NCI-H2029 treated with DMSO at 0.1 percent for 48 hours (cell line): Measurements from ENCODE around the gene RBM14.
"Not testable (repeated sequence)": the region's sequence is repeated elsewhere in the genome, so short reads cannot be mapped to it uniquely, and the experiment has no call there.

Experiments
- DNase-seq: peaks from one replicate; lab custom pipeline; 2025; lab: John Stamatoyannopoulos, UW

RBM14 gene

DNA sequence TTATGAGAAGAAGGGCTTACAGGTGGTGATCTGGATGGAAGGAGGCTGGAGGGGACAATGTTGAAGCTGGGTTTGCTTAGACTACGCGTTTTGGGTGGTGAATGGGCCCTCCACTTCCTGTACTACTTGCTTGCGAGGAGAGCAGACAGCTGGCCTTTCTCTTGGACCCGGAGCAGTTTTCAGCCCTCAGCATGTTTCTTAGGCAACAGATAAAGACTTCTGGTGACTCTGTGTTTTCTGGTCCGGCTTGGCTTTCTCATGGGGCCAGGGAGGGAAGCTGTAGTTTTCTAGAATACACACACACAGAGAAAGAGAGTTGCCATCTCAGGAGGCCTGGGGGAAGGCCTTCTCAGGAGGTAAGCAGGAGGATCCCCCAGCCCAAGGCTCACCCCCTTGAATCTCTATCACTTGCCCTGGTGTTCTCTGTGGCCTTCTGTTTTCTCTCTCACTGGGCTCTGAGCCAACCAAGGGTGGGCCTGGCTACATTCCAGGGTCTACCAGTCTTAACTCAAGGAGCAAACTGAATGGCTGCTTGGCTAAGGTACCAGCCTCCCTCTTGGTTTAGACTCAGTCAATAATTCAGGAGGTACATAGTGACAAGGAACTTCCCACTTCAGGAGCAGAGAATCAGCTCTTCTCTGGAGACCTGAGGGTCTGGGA lies 21.1 kb upstream of the RBM14 start:
- peak; percentile 70 for DNase-seq

- no peak for DNase-seq
These were observed 17.4 kb upstream of the RBM14 start for GRCh38 chr11:66598993-66599392.

DNA sequence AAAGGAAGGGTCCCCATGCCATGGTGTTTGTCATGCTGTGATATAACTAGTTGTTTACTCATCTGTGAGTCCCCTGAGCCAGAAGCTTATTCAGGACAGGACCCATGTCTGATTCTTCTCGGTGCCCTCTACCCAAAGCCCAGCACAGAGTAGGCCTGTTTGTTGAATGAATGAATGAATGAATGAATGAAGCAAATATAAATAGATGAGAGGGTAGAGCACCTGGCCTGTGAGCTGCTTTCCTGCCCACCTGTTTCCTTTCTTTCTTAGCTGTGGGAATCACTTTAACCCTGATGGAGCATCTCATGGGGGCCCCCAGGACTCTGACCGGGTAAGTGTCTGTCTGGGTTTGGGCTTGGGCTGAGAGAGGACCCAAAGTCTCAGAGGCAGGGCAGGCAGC lies 16.2 kb upstream of the RBM14 start:
- no peak for DNase-seq

DNA sequence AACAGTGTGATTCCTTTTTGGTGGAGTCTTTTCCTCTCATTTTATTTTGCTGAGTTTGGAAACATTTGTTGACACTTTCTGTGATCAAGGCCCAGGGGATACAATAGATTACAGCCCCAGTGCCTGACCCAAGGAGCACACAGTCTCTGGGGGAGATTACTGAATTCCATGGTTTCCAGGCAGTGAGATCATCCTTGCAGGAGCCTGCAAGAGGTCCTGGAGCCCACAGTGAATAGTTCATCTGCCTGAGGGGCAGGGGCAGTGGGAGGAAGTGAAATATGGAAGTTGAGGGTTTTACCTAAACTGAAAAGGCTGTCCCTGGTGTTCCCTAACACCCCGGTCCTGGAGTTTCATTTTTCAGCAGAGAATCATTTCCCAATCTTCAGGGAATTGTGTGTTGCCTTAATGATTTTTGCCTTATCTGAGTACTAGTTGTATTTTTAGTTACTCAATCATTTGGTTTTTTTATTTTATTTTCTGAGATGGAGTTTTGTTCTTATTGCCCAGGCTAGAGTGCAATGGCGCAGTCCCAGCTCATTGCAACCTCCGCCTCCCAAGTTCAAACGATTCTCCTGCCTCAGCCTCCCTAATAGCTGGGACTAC lies 15.7 kb upstream of the RBM14 start:
- no peak for DNase-seq

GRCh38 chr11:66603072-66603471 lies 13.4 kb upstream of the RBM14 start:
- DNase-seq: no peak

GRCh38 chr11:66604155-66604554 lies 12.3 kb upstream of the RBM14 start:
- no peak for DNase-seq

GRCh38 chr11:66606608-66607007 lies 9.8 kb upstream of the RBM14 start:
- not testable (repeated sequence) for DNase-seq

DNA sequence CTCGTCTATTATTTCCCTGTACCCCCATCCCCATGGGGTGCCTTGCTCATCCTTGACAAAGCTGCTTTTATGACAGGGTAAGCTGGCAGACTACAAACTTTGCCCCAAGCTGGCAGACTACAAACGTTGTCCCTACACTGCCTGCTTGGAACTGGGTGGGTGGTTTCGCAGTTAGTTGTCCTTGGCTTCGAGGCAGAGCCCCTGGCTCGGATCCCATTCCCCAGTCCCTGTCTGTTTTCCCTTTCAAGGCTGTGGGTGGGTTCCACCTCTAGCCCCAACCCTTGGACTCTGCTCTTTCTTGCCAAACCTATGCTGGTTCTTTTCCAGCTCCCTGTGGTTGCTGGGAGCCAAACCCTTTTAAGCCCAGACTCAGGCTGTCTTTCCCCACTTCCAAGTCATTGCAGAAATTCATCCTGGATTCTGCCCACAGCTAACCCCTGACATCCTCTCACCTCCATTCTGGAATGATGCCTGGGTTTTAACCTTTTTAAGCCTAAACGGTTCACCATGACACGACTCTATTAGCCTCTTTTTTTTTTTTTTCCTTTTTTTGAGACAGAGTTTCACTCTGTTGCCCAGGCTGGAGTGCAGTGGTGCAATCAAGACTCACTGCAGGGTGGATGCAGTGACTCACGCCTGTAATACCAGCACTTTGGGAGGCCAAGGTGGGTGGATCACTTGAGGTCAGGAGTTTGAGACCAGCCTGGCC lies 9.2 kb upstream of the RBM14 start:
- no peak for DNase-seq

DNA sequence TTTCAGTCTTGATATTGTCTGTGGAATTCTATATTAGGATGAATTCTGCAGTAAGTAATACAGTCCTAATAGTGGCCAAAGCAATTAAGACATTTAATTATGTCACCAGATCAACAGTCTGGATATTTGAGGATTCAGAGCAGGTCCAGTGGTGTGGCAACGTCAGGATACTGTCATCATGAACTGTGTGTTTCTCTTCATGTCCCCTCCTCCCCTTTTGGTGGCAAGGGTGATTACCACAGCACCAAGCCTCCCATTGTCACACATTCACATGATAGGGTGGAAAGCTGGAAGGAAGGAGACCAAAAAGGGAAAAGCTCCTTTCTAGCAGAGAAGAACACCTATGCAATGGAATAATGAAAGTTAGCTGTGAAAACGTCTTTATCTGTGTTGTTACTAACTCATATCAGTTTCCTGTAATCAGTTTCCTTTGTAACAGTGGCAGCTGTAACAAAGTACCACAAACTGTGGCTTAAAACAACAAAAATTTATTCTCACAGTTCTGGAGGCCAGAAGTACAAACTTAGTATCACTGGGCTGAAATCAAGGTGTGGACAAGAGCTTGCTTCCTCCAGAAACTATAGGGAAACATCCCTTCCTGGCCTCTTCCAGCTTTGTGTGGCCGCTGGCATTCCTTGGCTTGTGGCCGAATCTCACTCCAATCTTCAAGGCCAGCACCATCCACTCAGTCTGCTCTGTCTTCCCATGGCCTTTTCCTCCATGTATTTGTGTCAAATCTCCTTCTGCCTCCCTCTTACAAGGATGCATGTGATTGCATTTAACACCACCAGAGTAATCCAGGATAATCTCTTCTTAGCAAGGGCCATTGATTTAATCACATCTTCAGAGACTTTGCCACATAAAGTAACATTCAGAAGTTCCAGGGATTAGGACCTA lies 6.5 kb upstream of the RBM14 start:
- DNase-seq: no peak

- no peak for DNase-seq
These were observed 4.0 kb upstream of the RBM14 start for GRCh38 chr11:66612458-66612857.

DNA sequence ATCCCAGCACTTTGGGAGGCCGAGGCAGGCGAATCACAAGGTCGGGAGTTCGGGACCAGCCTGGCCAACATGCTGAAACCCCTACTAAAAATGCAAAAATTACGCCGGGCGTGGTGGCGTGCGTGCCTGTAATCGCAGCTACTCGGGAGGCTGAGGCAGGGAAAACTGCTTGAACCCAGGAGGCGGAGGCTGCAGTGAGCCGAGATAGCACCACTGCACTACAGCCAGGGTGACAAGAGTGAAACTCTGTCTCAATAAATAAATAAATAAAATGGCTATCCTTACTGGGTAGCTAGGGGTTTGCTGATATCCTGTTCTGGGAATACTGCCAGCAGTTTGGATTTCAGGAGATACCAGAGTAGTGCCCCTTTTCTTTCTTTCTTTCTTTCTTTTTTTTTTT lies 2.4 kb upstream of the RBM14 start:
- no peak for DNase-seq

DNA sequence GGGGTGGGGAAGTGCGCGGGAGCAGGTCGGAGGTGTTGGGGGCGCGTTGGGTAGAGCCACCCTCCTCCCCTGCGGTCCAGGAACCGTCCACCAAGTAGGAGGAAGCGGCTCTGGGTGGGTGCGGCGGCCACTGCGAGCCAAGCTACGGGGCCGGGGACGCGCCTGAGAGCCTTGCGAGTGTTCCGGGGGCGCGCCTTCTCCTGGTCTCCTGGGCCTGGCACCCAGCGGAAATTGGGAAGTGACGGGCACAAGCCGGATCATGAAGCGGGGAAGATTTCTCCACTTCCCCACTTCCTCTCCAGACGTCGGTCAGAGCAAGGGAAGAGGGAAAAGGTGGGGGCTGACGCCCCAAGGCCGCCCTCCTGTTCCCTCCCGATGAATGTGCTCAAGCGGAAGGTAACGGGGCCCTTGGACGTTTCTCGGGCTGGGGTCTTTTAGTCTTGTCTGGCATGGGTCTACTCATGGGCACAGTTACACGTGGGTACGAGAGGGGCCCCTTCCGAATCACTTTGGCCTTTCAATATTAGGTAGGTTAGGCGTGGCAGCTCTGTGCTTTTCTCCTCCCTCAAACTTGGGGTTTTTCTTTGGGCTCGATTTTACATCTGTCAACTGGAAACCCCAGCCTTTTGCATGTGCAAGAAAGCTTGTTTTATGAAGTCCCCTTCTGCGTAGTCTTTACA lies 865 bp downstream of the RBM14 start:
- no peak for DNase-seq

DNA sequence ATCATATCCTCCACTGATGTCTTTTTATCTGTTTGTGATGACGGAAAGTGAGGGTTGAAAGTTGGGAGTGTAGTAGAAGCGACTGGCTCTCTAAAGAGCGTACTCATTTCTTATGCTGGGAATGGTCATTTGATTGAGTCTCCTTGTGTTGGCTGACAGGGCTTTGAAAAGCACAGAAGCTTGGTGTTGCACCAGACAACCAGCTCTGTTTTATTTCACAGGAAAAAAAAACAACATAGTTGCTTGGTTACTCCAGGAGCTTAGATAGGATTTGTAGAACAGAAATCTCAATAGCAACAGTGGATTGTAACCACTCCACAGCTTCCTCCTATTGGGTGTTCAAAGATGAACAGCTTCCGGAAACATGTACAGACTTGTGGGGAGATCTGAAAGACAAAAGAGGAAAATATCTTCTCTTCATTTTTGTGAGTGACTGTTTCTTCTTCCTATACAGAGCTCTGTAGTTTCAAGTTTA lies 2.7 kb downstream of the RBM14 start:
- no peak for DNase-seq

DNA sequence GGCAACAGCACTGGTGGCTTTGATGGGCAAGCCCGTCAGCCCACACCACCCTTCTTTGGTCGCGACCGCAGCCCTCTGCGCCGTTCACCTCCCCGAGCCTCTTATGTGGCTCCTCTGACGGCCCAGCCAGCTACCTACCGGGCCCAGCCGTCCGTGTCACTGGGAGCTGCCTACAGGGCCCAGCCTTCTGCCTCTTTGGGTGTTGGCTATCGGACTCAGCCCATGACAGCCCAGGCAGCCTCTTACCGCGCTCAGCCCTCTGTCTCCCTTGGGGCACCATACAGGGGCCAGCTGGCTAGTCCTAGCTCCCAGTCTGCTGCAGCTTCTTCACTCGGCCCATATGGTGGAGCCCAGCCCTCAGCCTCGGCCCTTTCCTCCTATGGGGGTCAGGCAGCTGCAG lies 8.0 kb downstream of the RBM14 start:
- DNase-seq: no peak

GRCh38 chr11:66625041-66625751 lies 8.8 kb downstream of the RBM14 start:
- DNase-seq: no peak

DNA sequence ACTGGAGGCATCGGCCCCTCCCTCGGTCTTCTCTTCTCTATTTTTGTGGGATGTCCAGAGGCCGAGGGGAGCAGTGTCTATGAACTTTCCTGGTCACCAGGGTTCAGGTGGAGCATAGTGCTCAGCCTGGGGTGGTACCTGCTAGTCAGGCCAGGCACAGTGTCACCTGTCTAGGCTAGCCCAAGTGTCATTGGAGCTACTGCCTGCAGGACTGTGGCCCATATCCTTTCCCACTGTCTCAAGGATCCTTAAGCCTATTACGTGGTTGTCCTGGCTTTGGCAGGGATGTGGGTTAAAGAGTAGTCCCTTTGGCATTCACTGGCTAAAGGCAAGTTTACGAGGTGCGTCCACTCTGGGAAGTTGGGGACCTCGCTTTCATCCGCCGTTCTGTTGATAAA lies 9.3 kb downstream of the RBM14 start:
- no peak for DNase-seq

DNA sequence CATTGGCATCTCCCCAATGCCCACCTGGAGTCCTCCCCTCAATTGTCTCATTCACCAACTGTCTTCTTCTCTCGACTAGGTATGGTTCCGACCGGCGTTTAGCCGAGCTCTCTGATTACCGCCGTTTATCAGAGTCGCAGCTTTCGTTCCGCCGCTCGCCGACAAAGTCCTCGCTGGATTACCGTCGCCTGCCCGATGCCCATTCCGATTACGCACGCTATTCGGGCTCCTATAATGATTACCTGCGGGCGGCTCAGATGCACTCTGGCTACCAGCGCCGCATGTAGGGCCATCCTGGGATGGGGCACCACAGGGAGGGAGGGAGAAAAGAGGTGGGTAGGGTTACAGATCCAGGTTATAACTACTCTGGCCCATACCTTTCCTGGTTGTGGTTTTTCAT lies 10.0 kb downstream of the RBM14 start:
- DNase-seq: no peak

DNA sequence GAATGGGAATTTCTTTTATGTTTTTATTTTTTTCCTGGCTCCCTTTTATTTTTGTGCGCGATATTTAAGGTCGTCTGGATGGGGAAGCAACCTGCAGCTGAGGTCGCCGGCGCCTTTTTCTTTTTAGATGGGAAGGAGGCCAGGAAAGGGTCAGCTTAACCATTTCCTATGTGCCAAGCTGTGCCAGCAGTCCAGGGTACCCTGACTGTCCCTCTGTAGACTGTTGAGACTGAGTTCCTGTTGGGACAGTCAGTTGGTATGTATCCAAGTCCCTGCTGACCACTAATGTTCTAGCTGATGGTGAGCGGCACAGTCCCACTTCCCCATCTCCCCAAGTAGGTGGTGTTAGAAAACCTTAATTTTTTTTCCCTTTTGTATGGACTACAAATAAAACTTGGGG lies 10.5 kb downstream of the RBM14 start:
- DNase-seq: no peak

GRCh38 chr11:66628061-66628603 lies 11.7 kb downstream of the RBM14 start:
- no peak for DNase-seq

GRCh38 chr11:66629356-66629755 lies 12.9 kb downstream of the RBM14 start:
- DNase-seq: no peak

DNA sequence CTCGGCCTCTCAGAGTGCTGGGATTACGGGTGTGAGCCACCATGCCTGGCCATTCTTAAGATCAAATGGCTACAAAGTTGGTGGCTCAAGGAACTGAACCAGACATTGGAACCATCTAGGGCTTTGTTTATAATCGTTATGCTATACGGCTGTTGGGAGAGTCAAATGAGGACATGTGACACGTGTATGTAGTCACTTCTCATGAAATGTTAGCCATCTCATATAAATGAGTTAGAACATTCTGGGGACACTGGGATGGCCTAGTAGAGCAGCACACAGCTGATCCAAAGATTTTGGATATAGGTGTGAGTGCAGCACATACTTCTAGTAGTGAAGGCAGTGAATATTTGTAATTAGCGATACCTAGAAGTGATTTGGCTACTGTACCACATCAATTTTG lies 15.5 kb downstream of the RBM14 start:
- no peak for DNase-seq
